Progenitor cell of endocrine pancreas (in vitro differentiated cells): ENCODE measurements around the gene IZUMO1. TPM values are rescaled to one million over a fixed set of nuclear protein-coding genes. Genes with fewer than 3 reads are reported as not detected.

Source experiments
- DNase-seq: peaks from one replicate; pipeline ENCODE4 v3.0.0; 2021; ENCODE audit warnings: low spot score; ENCODE audit not compliant: unreplicated experiment
- H3K27ac Mint-ChIP-seq: 2 replicates; pipeline ENCODE4 v1.8.0; 2021; ENCODE audit warnings: mild to moderate bottlenecking, moderate library complexity, mixed read lengths
- H3K27me3 Mint-ChIP-seq: 2 replicates; pipeline ENCODE4 v1.8.0; 2021; ENCODE audit warnings: mixed read lengths
- H3K36me3 Mint-ChIP-seq: 2 replicates; pipeline ENCODE4 v1.8.0; 2022; ENCODE audit warnings: mixed read lengths; ENCODE audit not compliant: insufficient read depth
- H3K4me1 Mint-ChIP-seq: 2 replicates; pipeline ENCODE4 v1.8.0; 2021; ENCODE audit warnings: low read depth, mixed read lengths
- H3K4me3 Mint-ChIP-seq: 2 replicates; pipeline ENCODE4 v1.8.0; 2021; ENCODE audit warnings: low read depth, mild to moderate bottlenecking, moderate library complexity, mixed read lengths
- H3K9me3 Mint-ChIP-seq: 2 replicates; pipeline ENCODE4 v1.8.0; 2021; ENCODE audit warnings: low read depth, mixed read lengths
- total RNA-seq: library from RNA; stranded (reverse); gene quantifications from 2 replicates; pipeline ENCODE4 v1.2.1, GENCODE V29; 2021
- TF ChIP-seq, protein P1 (sequence below): fragments of 200-600 bp; sonication (generic); IDR thresholded peaks from one replicate; pipeline ENCODE4 v1.5.0; 2021; ENCODE audit warnings: antibody characterized with exemption, mild to moderate bottlenecking; ENCODE audit not compliant: unreplicated experiment

The IZUMO1 gene
- total RNA-seq, 1 donor from 2014 or later: 1.0 TPM

DNA sequence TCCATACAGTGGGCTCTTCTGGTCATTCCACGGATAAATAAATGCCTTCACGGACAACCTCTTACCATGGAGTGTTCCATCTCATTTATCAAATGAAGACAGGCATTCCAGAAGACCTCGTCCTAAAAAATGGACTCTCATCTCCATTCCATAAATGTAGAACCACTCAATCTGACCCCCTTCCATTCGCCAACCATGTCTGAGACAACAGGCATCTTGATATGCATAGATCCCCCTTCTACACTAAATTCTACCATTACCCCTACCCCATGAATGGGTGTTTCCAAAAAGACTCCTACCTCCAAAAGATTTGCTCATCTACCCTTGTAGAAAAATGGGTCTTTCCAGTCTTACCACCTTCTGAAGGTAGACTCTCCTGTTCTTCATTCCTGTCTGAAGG, 15.3 kb downstream of the IZUMO1 start:
- Mint-ChIP-seq H3K27ac (no peak overlapping the region), H3K4me1 (peaks cover 3% of the 10 kb centered on the region), H3K9me3 (peaks cover 1% of the 10 kb centered on the region), H3K36me3 (peaks cover 4% of the 10 kb centered on the region), H3K4me3 (no peak overlapping the region), H3K27me3 (peaks cover 21% of the 10 kb centered on the region)
- no peak for DNase-seq
- TF ChIP-seq, protein P1, sequence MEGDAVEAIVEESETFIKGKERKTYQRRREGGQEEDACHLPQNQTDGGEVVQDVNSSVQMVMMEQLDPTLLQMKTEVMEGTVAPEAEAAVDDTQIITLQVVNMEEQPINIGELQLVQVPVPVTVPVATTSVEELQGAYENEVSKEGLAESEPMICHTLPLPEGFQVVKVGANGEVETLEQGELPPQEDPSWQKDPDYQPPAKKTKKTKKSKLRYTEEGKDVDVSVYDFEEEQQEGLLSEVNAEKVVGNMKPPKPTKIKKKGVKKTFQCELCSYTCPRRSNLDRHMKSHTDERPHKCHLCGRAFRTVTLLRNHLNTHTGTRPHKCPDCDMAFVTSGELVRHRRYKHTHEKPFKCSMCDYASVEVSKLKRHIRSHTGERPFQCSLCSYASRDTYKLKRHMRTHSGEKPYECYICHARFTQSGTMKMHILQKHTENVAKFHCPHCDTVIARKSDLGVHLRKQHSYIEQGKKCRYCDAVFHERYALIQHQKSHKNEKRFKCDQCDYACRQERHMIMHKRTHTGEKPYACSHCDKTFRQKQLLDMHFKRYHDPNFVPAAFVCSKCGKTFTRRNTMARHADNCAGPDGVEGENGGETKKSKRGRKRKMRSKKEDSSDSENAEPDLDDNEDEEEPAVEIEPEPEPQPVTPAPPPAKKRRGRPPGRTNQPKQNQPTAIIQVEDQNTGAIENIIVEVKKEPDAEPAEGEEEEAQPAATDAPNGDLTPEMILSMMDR: no peak

DNA sequence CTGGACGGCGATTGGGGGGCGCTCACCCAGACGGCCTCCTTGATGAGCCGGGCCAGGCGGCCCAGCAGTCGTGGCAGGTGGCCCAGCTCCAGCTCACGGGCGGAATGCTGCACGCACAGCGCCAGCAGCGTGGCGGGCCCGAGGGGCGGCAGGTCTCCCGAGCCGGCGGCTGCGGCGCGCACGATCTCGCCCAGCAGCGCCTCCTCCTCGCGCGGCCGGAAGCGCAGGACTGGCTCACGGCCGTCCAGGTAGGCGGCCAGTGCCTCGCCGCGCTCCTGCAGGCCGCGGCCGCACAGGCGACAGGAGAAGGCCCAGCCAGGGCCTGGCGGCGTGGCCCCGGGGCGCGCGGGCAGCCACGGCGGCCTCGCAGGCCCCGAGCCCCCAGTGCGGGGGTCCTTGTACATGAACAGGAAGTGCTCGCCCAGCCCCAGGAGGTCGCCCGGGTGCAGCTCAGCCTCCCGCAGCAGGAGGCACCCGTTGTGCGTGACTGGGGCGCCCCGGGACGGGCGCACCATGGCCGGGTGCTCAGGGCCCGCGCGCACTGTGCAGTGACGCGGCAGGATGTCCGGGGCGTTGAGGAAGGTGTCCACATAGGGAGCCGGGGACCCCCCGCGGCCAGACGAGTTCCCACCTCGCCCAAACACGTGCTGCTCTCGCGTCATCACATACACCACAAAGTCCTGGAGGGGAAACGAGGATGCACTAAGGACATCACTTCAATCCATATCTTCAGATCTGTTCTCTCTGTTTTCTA, 17.6 kb downstream of the IZUMO1 start:
- TF ChIP-seq, protein P1: peak; percentile 32
- peaks cover 4% of the 10 kb centered on the region for H3K9me3 Mint-ChIP-seq
- no peak for DNase-seq
- no peaks in the 10 kb centered on the region for H3K4me1 Mint-ChIP-seq
- H3K27me3 Mint-ChIP-seq: peaks cover 15% of the 10 kb centered on the region
- no peak overlapping the region for H3K27ac Mint-ChIP-seq
- peaks cover 2% of the 10 kb centered on the region for H3K36me3 Mint-ChIP-seq
- no peak overlapping the region for H3K4me3 Mint-ChIP-seq

DNA sequence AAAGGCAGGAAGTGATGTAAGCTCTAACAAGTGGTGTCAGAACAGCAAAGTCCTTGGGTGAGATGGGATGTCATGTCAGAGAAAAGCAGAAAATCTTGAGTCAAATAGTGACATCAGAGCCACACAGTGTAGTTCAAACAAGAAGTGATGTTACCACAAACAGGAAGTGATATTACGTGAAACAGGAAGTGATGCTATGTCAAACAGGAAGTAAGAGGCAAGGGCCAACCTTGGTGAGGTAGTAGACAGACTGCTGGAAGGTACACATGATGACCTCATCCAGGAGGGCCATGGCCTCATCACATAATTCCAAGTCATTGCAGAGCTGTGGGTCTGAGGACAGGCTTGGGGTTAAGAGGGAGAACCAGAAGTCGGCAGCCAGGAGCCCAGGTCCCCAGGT, 20.2 kb downstream of the IZUMO1 start:
- DNase-seq: no peak
- Mint-ChIP-seq H3K27me3 (peaks cover 8% of the 10 kb centered on the region), H3K4me1 (no peaks in the 10 kb centered on the region), H3K4me3 (no peak overlapping the region), H3K36me3 (peaks cover 2% of the 10 kb centered on the region), H3K9me3 (peaks cover 4% of the 10 kb centered on the region), H3K27ac (no peak overlapping the region)
- TF ChIP-seq, protein P1: no peak

DNA sequence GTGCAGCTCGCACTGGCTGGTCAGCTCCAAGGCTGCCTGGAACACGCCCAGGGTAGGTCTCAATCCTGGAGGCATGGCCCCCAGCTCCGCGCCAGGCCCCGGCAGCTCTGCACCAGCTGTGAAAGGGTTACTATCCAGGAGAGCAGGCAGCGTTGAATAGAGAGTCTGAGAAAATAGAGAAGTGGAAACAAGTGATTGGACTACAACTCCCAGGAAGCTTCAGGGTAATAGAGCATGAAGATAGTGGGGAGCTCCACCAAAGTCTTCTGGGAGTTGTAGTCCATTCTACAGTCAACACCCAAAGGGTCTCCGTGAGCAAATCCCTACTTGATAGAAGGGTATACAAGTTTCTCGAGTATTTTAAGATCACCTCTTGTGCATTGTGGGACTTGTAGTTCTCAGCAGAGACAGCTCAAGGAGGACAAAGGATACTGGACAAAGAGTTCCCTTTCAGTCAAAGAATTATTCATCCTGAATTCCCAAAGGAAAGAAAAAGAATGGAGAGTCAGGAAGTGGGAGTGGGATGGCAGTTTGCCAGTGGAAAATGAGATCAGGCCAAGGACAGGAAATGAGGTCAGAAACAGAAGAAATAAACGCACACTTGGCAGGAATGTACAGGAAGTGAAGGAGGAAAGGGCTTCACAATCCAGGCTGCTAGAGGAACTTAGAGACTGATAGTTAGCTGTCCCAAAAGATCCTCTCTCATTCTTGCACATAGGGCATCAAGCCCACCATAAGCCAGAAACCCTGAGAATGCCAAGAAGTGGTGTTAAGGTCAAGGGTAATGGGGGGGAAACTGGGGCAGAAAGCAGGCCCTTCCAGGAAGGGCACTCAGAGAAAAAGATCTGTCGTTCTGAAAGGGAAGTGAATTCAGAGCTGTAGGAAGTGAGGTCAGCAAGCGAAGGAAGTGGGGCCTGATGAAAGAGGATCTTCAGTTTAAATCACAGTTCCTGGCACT, 21.6 kb downstream of the IZUMO1 start:
- Mint-ChIP-seq H3K9me3 (peaks cover 4% of the 10 kb centered on the region), H3K27ac (no peak overlapping the region), H3K27me3 (peaks cover 4% of the 10 kb centered on the region), H3K4me3 (no peak overlapping the region), H3K4me1 (peaks cover 1% of the 10 kb centered on the region), H3K36me3 (no peaks in the 10 kb centered on the region)
- DNase-seq: no peak
- TF ChIP-seq, protein P1: no peak

DNA sequence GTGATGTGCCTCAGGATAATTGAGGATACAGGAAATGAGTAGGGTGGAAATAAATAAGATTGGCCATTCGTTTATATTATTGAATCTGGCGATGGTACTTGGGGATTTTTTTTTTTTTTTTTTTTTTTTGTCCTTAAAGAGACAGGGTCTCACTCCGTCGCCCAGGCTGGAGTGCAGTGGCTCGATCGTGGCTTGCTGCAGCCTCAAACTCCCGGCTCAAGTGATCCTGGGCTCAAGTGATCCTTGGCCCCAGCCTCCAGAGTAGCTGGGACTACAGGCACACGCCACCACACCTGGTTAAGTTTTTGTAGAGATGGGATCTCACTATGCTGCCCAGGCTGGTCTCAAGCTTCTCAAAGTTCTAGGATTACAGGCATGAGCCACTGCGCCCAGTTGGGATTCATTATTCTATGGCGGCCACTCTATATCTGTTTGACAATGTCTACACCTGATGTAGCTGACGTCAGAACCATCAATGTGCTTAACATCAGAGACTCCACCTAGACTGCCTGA, 24.5 kb downstream of the IZUMO1 start:
- DNase-seq: no peak
- no peaks in the 10 kb centered on the region for H3K27me3 Mint-ChIP-seq
- TF ChIP-seq, protein P1: no peak
- no peak overlapping the region for H3K4me3 Mint-ChIP-seq
- H3K4me1 Mint-ChIP-seq: peaks cover 7% of the 10 kb centered on the region
- peaks cover 4% of the 10 kb centered on the region for H3K9me3 Mint-ChIP-seq
- H3K27ac Mint-ChIP-seq: no peak overlapping the region
- H3K36me3 Mint-ChIP-seq: no peaks in the 10 kb centered on the region
